Stimulated activated naive CD8-positive, alpha-beta T cell treated with anti-CD3 and anti-CD28 coated beads, Interleukin-15, Interleukin-2, amounts not matched to agents 100 U/mL and 50 U/mL, for 24 hours (primary cell): Measurements from ENCODE around the gene SMG6.
"Not testable (repeated sequence)": the region's sequence is repeated elsewhere in the genome, so short reads cannot be mapped to it uniquely, and the experiment has no call there.

ENCODE experiments used
- ATAC-seq: fragments of 150-1000 bp; cut with Tn5 transposase; one replicate; pipeline ENCODE4 v1.10.0; 2021
- DNase-seq: peaks from one replicate; pipeline ENCODE4 v3.0.0; 2021

Gene SMG6

GRCh38 chr17:2263183-2264066 lies 40.2 kb downstream of the SMG6 start:
- peak; percentile 48 for ATAC-seq
- DNase-seq: no peak

- ATAC-seq (no peak), DNase-seq (no peak)
These were observed 41.4 kb downstream of the SMG6 start for GRCh38 chr17:2262135-2262587.

DNA sequence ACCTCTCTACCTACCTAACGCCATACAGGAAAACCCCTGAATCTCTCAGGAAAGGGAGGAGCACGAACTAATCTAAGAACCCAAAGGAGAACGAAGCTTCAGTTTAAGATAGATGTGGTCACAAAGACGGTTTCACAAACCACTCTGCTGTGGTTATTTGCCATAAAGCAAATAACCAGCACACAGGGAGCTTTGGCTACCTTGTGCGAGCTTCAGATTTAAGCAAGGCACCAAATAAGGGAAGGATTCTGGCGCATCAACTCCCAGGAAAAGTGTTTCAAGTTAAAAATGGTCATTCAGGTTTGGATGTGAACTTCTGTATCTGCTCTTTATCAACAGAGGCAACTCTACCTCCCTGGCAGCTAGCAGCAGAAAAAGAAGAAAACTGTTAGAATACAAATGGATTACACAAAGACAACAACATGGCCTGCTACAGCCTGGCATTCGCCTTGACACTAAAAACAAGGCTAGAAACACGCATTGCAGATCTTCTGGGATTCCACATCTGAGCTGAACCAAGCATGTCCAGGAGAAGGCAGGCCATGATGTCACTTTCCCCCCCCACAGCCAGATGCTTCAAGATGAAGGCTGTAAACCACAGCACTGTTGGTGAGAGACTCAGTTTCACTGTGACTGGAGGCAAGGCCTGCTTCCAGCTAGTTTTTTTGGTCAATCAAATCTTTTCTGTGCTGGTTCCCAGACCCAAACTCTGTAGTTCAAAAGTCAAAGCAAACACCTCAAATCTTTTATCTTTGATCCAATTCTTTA lies 43.6 kb downstream of the SMG6 start:
- DNase-seq (peak; percentile 82), ATAC-seq (peak; percentile 85)

DNA sequence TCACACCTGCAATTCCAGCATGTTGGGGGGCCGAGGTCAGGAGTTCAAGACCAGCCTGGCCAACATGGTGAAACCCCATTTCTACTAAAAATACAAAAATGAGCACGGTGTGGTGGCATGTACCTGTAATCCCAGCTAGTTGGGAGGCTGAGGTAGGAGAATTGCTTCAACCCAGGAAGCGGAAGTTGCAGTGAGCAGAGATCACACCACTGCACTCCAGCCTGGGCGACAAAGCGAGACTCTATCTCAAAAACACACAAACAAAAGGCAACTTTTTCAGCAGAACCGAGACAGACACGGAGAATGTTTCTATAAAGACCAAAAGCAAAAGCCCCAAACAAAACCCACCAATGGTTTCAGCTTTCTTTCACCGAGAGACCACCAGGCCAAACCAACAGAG lies 44.8 kb downstream of the SMG6 start:
- DNase-seq, ATAC-seq: not testable (repeated sequence)

GRCh38 chr17:2253768-2254406 lies 49.7 kb downstream of the SMG6 start:
- ATAC-seq (peak; percentile 90), DNase-seq (peak; percentile 34)

- ATAC-seq: peak; percentile 55
- DNase-seq: no peak
These were observed 50.2 kb downstream of the SMG6 start for GRCh38 chr17:2253362-2253761.

- DNase-seq (no peak), ATAC-seq (no peak)
These were observed 52.5 kb downstream of the SMG6 start for GRCh38 chr17:2251098-2251497.

GRCh38 chr17:2250140-2251095 lies 53.2 kb downstream of the SMG6 start:
- DNase-seq (peak; percentile 51), ATAC-seq (peak; percentile 65)

GRCh38 chr17:2247005-2247404 lies 56.6 kb downstream of the SMG6 start:
- DNase-seq: no peak
- no peak for ATAC-seq

GRCh38 chr17:2244545-2245525 lies 58.8 kb downstream of the SMG6 start:
- ATAC-seq (peak; percentile 89), DNase-seq (peak; percentile 87)

GRCh38 chr17:2243953-2244352 lies 59.6 kb downstream of the SMG6 start:
- DNase-seq (no peak), ATAC-seq (no peak)

- DNase-seq: no peak
- ATAC-seq: no peak
These were observed 61.8 kb downstream of the SMG6 start for GRCh38 chr17:2241823-2242222.

GRCh38 chr17:2240541-2240940 lies 63.0 kb downstream of the SMG6 start:
- ATAC-seq (no peak), DNase-seq (no peak)

- ATAC-seq (peak; percentile 95), DNase-seq (no peak)
These were observed 63.6 kb downstream of the SMG6 start for GRCh38 chr17:2239882-2240430.

GRCh38 chr17:2239170-2239551 lies 64.4 kb downstream of the SMG6 start:
- ATAC-seq: no peak
- DNase-seq: no peak

DNA sequence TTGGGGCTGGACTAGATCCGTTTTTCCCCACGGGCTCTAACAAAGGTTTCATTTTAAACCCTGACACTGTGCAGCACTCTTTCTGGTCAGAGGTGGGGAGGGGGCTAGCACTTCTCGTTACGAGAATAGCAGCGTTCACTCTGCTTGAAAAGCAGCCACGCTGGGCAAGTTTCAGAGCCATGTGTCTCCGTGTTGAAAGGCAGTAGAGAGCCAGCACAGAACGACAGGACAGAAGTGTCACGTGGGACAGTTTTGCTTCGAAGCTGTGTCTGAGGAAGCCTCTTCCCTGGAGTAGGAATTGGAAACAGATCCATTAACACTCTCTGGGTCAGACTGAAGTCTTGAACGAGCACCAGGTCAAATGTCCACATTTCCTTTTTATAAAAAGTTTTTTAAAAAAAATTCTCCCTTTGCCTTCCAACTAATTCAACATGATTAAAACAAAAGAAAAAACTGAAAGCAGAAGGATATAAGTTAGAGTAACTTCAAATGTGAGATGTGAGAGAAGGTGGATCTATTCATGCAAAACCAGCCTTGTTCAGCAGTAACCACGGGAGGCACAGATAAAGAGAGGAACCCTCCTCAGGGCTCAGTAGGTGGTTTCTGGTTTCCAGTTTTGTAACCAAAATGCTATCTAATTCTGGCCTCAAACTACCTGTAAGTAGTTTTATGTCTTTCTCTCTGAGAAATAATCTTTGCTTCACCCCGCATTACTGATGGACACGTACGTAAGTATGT lies 65.0 kb downstream of the SMG6 start:
- DNase-seq (no peak), ATAC-seq (no peak)

- no peak for DNase-seq
- no peak for ATAC-seq
These were observed 65.6 kb downstream of the SMG6 start for GRCh38 chr17:2237950-2238349.

DNA sequence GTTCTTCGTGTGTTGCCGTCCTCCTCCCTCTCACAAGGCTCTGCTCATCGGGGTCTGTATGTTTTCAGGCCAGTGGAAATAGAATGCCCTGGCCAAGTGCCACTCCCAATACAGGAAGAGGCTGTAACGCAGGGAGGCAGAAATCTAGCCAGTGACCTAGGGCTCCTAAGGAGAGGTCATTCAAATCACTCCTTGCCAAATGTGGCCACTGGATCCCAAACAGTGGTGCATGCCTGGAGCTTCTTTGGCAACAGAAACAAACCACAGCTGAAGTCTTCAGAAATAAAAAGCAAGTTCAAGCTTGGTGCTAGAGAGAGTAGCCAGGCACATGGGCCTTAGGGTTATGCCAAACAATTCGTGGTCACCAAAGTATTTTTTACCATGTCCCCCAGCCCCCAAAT lies 66.1 kb downstream of the SMG6 start:
- no peak for ATAC-seq
- no peak for DNase-seq

GRCh38 chr17:2235792-2236366 lies 67.7 kb downstream of the SMG6 start:
- DNase-seq (no peak), ATAC-seq (no peak)
